NOMO-1 treated with dmso at 0.1 percent for 144 hours (cell line): ENCODE results near the gene DUOX2.

Source experiments
- DNase-seq: peaks from one replicate; lab custom pipeline; 2025; ENCODE audit not compliant: unreplicated experiment; lab: John Stamatoyannopoulos, UW

DUOX2 gene

DNA sequence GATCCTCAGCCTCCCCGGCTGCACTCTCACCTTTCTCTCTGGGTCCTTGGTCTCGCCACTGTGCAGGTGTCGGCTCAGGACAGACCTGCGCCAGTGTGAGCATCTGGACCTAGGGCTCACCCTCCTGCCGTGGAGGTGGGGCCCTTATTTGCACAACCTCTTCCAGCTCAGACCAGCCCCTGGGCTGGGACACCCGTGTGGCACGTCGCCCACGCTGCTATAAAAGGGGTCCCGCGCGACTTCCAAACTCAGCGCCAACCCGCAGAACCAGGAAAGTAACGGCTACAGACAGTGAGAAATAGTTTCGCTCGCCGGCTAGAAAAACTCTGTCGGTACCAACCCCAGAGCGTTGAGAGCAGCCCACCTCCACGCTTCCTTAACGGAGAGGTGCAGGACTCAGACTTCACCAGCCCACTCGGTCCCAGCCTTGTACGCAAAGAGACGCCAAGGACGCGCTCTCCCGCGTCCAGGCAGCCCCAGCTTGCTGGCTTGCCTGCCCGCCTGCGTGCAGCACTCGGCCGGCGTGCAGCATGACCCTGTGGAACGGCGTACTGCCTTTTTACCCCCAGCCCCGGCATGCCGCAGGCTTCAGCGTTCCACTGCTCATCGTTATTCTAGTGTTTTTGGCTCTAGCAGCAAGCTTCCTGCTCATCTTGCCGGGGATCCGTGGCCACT lies at the start of gene DUOX2, which contains the start of gene DUOXA2:
Gene DUOX2, minus strand, starts transcription at position 97 of the 675 bp plus-strand sequence. CDS start 761 bp downstream, outside the sequence.
Gene DUOXA2, plus strand, starts transcription at position 251 of the 675 bp plus-strand sequence. Its CDS starts 280 bp downstream, at position 531.
- no peak for DNase-seq

DNA sequence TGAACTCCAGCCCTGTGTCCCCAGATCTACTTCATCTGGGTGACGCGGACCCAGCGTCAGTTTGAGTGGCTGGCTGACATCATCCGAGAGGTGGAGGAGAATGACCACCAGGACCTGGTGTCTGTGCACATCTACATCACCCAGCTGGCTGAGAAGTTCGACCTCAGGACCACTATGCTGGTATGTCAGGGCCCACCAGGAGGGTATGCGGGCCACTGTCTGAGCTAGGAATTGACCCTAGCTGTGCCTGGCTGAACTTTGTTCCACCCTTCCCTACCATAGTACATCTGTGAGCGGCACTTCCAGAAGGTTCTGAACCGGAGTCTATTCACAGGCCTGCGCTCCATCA lies 49.5 kb upstream of the DUOX2 start:
- no peak for DNase-seq

DNA sequence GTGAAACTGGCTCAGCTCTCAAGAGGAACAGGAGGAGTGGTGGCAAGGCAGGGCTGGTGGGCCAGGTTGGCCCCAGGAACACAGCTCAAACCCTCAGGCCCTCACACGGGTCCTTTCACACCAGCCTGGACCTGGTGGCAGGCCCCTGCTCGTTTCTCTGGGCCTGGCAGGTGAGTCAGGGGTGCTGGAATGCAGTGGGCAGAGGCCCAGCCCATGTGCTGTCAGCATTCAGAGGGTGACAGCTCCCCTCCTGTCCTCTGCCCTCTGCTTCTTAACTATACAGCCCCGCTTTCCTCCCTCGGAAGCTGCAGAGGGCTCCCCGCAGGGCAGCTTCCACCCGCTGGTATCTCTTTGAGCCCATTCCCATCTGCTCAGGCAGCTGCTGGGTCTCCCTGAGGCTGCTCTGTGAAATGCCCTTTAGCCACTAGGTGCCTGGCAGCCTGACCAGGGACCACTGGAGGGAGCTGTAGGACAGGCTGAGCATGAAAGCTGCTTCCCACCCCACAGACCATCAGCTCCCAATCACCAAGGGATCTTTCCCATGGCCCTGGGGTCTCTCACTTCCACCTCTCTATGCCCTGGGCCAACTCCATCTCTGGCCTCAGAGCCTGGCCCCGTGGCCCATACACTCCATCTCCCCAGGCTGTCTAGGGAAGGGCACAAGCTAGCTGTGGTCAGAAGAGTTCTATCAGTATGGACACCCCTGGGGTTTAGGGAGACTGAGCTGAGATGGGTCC lies 49.0 kb upstream of the DUOX2 start:
- DNase-seq, result peak; percentile 42

DNA sequence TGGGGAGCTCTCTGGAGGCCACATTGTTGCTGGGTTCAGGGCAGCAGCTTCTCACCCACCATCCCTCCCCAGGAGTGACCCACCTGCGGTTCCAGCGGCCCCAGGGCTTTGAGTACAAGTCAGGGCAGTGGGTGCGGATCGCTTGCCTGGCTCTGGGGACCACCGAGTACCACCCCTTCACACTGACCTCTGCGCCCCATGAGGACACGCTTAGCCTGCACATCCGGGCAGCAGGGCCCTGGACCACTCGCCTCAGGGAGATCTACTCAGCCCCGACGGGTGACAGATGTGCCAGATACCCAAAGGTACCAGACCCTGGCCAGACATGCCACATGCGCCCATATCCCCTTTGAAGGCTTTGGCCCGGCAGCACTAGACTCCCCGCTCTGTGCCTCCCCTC lies 47.7 kb upstream of the DUOX2 start:
- no peak for DNase-seq

DNA sequence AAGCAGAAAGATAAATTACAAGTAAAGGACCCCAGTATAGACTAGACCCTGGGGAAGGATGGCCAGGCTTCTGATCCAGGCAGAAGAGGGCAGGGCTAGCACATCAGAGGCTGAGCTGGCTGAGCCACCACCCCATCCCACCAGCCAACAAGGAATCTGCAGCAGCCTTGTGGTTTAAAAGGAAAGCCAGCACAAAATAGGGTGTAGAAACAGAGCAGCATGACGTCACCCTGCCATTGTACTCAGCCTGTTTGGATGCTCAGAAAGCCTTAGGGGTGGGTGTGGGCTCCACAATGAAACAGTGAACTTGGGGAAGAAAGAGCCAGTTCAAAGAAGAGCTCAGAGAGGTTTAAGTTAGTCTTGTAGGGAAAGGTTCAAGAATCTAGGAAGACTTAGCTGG lies 44.0 kb upstream of the DUOX2 start:
- DNase-seq, result no peak

DNA sequence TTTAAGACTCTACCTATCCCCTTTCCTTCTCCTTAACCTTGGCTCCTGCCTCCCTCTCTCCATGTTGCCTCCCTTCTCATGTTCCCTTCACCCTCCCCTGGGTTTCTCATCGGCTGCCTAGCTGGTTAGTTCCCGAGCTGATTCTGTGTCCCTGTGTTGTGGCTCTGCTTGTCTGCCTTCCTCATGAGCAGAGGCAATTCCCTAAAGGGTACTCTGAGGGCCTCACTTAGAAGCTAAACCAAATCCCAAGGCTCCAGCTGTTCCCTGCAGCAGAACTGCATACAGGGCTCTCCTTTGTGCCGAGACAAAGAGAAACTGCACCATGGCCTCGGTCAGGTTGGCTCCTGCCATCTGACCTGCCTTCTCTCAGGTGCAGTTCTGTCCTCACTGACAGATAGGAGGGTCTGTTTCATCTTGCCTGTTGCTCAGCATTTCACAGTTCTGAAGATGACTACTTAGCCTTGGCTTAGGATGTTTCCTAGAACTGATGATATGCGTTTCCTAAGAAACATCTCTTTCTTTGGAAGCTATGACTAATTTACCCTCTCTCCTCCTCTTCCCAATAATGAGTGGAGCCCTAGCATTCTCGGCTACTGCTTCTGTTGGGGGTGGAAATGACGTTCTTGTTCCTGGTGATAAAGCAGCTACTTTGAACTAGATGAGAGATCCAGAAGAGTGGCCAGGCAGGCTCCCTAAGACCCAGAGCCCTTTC lies 42.9 kb upstream of the DUOX2 start:
- no peak for DNase-seq

DNA sequence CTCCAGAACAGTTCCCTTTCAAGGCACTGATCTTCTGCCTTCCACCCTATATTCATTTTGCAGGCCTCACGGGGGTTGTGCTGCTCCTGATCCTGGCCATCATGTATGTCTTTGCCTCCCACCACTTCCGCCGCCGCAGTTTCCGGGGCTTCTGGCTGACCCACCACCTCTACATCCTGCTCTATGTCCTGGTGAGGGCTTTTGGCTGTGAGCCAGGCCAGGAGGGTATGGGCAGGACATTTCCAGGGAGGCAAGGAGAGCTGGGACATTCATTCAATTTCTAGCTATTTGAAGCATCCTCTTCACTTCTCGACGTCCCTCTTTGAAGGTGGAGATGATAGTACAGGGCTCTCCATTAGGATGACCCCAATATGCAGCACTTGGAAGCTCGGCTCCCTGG lies 41.8 kb upstream of the DUOX2 start:
- DNase-seq, result no peak

DNA sequence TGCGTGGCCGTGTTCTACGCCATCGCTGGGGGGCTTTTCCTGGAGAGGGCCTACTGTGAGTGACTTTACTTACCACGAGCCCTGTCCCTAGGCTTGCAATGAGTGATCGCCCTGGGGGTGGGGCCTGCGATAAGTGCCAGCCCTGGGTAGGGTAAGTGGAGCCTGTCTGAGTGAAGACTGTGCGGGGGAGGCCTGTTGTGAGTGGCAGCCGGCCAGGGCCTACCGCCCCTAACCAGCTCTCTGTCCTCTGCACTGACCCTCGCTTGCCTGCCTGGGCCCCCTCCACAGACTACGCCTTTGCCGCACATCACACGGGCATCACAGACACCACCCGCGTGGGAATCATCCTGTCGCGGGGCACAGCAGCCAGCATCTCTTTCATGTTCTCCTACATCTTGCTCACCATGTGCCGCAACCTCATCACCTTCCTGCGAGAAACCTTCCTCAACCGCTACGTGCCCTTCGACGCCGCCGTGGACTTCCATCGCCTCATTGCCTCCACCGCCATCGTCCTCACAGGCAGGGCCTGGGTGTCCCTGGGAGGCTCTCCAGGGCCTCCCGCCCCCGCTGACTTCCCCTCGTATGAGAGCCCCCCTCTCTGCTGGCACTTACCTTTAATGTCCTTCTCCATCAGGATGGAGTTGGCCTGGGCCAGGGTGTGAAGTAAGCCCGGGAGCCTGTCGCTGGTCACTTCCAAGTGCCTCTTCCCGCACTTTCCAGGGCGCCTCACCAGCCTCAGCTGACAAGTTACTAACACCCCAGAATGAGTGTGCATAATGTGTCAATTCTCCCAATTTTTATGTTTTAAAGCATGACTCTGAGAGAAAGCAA lies 38.2 kb upstream of the DUOX2 start:
- no peak for DNase-seq

DNA sequence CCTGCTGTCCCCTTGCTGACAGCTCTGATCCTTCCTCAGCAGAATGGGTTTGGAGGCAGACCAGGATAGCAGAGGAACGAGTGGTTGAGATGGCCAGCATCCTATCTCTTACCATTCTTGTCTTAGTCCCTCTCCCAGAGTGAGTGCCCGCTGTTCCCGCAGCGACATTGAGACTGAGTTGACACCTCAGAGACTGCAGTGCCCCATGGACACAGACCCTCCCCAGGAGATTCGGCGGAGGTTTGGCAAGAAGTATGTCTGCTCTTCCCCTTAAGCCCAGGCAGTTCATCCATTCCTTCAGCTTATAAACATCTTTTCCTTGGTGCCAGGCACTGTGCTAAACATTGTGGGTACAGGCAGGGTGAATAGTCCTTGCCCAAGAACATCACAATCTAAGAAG lies 37.0 kb upstream of the DUOX2 start:
- DNase-seq, result no peak

DNA sequence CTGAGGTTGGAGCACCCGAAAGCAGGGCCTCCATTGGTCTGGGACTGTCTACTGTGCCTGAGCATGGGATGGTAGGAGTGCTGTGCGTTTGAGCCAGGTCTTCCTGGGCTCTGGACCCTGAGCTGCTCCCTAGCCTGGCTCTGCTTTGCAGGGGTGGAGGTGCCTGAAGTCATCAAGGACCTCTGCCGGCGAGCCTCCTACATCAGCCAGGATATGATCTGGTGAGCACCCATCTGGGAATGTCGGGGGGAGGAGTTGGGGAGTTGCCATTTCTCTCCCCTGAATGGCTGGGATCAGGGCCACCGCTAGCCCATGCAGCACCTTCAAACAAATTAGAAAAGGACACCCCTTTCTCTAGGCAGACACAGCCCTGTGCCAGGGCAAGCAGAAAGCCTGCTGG lies 36.5 kb upstream of the DUOX2 start:
- no peak for DNase-seq

DNA sequence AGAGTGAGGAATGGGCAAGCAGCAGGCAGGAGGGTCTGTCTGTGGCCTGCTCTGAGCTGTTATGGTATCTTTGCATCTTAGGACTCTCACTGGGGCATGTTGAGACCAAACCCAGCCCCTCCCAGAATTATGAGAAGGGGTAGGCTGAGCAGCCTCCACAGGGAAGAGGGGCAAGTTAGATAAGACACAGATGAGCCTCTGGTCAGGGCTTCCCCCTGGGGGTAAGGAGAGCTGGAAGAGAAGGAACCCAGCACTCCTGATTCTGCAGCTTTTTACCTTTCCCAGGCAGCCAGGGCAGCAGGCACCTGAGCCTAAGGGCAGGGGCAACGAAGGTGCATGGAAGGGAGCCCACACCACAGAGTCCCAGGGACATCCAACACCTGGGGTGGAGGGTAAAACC lies 35.1 kb upstream of the DUOX2 start:
- no peak for DNase-seq

DNA sequence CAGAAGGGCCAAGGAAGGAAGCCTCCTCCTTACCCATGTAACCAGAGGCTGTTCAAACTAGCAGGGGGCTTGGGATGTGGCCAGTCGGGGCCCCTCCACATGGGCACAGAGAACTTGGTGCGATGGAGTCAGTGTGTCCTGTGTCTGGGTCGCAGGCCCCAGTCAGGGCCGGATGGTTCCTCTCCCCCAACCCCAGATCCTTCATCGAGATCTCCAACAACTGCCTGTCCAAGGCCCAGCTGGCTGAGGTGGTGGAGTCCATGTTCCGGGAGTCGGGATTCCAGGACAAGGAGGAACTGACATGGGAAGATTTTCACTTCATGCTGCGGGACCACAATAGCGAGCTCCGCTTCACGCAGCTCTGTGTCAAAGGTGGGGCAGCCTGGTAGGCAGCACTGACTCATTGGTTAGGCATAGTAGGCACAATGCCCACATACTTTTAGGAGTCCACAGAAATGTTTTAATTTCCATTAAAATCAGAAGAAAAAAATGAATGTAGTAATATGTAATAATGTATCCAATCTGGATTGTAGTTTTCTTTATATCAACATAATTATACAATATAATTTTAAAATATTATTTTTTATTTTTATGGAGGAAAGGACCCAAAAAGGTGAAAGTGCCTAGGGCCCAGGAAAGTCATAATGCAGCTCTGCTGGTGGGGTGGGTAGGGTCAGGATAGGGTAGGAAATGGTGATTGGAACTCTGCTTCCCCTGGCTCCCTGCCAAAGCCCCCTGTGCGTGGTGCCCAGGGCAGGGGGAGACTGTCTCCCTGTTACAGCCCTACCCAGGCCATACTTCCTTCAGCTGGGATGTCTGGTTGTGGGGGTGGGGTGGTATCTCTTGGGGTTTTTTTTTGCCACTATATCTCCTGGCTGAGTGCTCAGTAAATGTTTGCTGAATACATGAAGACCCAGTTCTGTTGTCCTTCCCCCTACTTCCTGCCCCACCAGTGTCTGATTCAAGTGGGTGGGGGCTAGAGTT lies 34.4 kb upstream of the DUOX2 start:
- no peak for DNase-seq

DNA sequence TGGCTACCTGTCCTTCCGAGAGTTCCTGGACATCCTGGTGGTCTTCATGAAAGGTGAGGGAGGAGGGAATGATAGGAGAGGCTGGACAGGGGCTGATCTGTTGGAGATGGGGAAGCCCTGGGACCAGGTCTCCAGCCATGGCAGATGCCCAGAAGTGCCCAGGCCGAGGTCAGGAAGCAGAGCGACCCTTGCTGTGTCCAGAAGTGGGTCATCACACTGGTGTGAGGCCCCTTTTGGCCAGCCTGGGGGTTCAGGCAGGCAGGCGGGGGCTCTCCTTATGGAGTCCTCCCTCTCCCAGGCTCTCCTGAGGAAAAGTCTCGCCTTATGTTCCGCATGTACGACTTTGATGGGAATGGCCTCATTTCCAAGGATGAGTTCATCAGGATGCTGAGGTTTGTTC lies 33.6 kb upstream of the DUOX2 start:
- no peak for DNase-seq

DNA sequence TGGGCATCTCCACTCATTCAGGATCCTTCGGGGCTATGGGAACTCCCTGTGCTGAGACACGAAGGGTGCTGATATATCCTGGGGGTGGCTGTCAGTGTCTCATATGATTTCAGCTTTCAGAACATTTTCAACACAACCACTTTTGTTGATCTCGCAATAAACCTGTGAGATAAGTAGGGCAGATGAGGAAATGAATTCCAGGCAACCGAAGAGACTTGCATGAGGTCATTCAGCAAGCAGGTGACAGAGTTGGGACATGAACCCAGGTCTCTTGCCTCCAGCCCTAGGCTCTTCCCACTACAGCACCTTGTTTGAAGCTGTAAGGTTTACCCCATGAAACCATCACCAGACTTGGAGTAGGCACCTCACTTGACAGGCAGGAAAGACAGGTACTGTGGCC lies 32.4 kb upstream of the DUOX2 start:
- DNase-seq, result no peak

DNA sequence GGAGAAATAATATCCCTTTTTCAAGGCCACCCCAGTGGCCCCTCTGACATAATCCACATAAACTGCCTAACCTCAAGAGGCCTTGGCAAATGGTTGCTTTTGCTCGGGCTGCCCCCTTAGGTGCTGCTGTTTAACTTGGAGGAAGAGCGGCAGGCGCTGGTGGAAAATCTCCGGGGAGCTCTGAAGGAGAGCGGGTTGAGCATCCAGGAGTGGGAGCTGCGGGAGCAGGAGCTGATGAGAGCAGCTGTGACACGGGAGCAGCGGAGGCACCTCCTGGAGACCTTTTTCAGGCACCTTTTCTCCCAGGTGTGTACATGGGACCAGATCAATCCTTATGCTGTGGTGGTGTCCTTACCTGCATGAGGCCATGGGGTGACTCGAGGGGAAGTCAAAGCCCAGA lies 30.8 kb upstream of the DUOX2 start:
- no peak for DNase-seq

DNA sequence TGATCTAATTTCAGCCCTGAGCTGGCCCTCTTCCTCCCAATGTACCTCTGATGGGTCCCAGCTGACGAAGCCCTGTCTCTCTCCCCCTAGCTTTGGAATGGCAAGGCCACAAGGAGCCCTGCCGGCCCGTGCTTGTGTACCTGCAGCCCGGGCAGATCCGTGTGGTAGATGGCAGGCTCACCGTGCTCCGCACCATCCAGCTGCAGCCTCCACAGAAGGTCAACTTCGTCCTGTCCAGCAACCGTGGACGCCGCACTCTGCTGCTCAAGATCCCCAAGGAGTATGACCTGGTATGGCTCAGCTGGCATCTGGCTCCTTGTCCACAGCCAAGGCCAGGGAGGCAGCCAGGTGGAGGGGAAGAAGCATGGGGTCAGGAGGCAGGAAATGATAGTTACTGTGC lies 30.0 kb upstream of the DUOX2 start:
- no peak for DNase-seq

DNA sequence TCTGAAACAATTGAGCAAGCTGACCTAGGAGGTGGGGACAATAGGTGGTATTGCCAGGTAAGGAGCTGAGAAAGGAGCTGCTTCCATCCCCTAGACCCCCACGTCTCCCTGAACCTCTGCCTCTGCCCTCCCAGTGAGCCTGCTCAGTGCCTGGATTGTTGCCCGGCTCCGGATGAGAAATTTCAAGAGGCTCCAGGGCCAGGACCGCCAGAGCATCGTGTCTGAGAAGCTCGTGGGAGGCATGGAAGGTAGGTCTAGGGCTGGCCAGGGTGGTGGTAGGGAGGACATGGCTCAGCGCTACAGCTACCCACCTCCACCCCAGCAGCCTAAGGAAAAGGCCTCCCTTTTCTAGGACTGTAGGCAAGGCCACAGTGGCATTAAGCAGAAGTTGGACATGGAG lies 29.1 kb upstream of the DUOX2 start:
- no peak for DNase-seq

DNA sequence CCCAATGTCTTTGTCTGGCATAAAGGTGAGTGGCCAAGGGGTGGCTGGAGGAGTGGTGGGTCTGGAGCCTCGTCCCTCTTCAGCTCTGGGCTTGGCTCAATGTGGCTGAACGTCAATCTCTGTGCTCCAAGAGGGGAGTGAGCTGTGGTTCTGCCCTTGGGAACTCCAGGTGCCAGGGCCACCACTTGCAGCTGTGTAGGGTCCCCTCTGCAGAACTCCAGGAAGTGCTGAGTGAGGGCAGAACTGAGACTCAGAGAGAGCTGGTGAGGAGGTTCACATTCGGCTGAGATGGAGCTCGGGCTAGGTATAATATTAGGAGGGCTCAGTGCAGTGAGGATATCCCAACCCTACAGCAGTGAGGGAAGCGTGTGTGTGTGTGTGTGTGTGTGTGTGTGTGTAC lies 27.4 kb upstream of the DUOX2 start:
- no peak for DNase-seq

DNA sequence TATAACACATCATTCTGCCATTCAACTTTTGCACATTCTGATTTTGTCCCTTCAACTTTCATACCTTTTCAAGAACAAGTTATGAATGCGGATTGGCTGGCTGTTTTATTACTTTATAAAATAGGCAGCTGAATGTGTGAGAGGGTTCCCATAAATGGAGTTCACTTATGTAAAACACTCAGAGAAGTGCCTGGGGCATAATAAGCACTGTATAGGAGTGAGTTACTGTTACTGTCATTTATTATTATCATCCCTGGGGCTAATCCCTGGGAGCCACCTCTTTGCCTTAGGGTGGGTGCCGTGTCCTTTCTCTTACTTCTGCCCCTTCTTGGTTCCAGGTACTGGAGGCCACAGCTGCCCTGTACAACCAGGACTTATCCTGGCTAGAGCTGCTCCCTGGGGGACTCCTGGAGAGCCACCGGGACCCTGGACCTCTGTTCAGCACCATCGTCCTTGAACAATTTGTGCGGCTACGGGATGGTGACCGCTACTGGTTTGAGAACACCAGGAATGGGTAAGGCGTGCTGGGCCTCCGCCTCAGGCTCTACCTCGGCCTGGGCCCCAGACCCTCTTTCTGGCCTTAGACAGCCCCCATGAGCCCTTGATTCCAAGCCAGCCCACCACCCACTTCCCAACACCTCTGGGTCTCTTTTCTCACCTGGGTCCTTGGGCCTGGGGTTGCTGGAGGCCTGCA lies 26.7 kb upstream of the DUOX2 start:
- no peak for DNase-seq

DNA sequence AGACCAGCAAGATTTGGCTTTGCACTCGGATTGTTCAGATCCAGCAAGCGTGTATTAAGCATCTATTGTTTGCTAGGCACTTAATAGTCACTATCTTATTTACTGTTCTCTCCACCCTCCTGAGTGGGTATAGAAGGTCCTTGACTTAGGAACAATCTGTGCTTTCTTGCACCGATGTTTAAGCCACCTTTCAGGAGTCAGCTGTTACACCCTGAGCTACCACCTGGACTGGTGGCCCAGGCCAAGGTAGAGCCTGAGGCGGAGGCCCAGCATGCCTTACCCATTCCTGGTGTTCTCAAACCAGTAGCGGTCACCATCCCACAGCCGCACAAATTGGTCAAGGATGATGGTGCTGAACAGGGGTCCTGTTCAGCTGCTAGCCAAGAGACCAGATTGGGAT lies 25.8 kb upstream of the DUOX2 start:
- DNase-seq, result no peak
